Endothelial cell of umbilical vein (primary cell): ENCODE data around the gene VEGFA. TPM values are rescaled to one million over a fixed set of nuclear protein-coding genes. Genes with fewer than 3 reads are reported as not detected.

Experiments
- BruUV-seq: library from RNA; stranded (reverse); fragments of 400-500 nt; replicated peaks from 2 replicates; lab custom pipeline; 2021; lab: Mats Ljungman, UMichigan
- CTCF ChIA-PET: fragments of 300-600, 350-600 bp; sonication (Branson Sonifier 250); formaldehyde crosslinking; loops from one replicate; lab custom pipeline; 2021; ENCODE audit warnings: antibody characterized with exemption, inconsistent platforms; lab: Charles Lee
- POLR2A ChIA-PET: fragments of 300-600, 350-600 bp; sonication (Branson Sonifier 250); formaldehyde crosslinking; loops from one replicate; lab custom pipeline; 2021; ENCODE audit warnings: antibody characterized with exemption, inconsistent platforms; lab: Charles Lee
- DNase-seq: peaks from one replicate; pipeline ENCODE4 v3.0.0-alpha.2; 2011; ENCODE audit warnings: low read depth, low spot score
- FAIRE-seq: peaks from 2 replicates; lab custom pipeline; 2011; peaks lifted over from hg19 to GRCh38; lab: Jason Lieb, UNC
- H2AFZ ChIP-seq: 2 replicates; pipeline ENCODE4 v1.6.0; 2012; ENCODE audit warnings: low read depth, low read length, control low read depth, inconsistent platforms
- H3K27ac ChIP-seq: 2 replicates; pipeline ENCODE4 v1.5.1; 2011; ENCODE audit warnings: low read depth, mild to moderate bottlenecking, control low read depth, low read length, moderate library complexity; ENCODE audit not compliant: insufficient read depth
- H3K27me3 ChIP-seq, 2 experiments: 2 replicates each; pipeline versions ENCODE4 v1.6.0 to v1.6.1; 2011; ENCODE audit warnings: low read length in 2 of 2, mixed read lengths in 1 of 2; ENCODE audit not compliant: control insufficient read depth in 2 of 2, insufficient read depth in 2 of 2
- H3K36me3 ChIP-seq, 2 experiments: 2 replicates in 1 of 2; 3 replicates in 1 of 2; pipeline ENCODE4 v1.5.1; 2011; ENCODE audit warnings: low read length in 2 of 2, mild to moderate bottlenecking in 1 of 2, moderate library complexity in 1 of 2; ENCODE audit not compliant: control insufficient read depth in 2 of 2, insufficient read depth in 2 of 2; ENCODE audit errors: extremely low read depth in 1 of 2
- H3K4me1 ChIP-seq: 3 replicates; pipeline ENCODE4 v1.5.1; 2011; ENCODE audit warnings: mild to moderate bottlenecking, low read length; ENCODE audit not compliant: control insufficient read depth, insufficient read depth; ENCODE audit errors: extremely low read depth
- H3K4me2 ChIP-seq: 2 replicates; pipeline ENCODE4 v1.6.1; 2011; ENCODE audit warnings: low read length, control low read depth, mixed read lengths; ENCODE audit not compliant: insufficient read depth
- H3K4me3 ChIP-seq, 3 experiments: fragments of 200-600 bp in 1 of 3; sonication (generic), shearing (Covaris generic) in 1 of 3; replicated peaks in 1 of 3; 2 replicates each; pipeline ENCODE4 v1.5.1; 2011 to 2016; ENCODE audit warnings: control low read depth in 3 of 3, low read length in 3 of 3, mild to moderate bottlenecking in 2 of 3, inconsistent platforms in 1 of 3, low read depth in 1 of 3, moderate library complexity in 1 of 3; ENCODE audit not compliant: insufficient read depth in 1 of 3
- H3K79me2 ChIP-seq: 2 replicates; pipeline ENCODE4 v1.6.0; 2012; ENCODE audit warnings: low read length, inconsistent platforms; ENCODE audit not compliant: control insufficient read depth, insufficient read depth
- H3K9ac ChIP-seq: replicated peaks from 2 replicates; pipeline ENCODE3; 2011; ENCODE audit warnings: low read length, control low read depth; ENCODE audit not compliant: insufficient read depth; ENCODE audit errors: extremely low read depth
- H3K9me1 ChIP-seq: replicated peaks from 3 replicates; pipeline ENCODE4 v1.6.0; 2011; ENCODE audit warnings: mild to moderate bottlenecking, low read length; ENCODE audit not compliant: control insufficient read depth, insufficient read depth; ENCODE audit errors: extremely low read depth
- H3K9me3 ChIP-seq: replicated peaks from 2 replicates; pipeline ENCODE4 v1.5.1; 2012; ENCODE audit warnings: low read length, inconsistent platforms; ENCODE audit not compliant: control insufficient read depth, insufficient read depth
- H4K20me1 ChIP-seq: replicated peaks from 2 replicates; pipeline ENCODE3; 2011; ENCODE audit warnings: mild to moderate bottlenecking, low read length; ENCODE audit not compliant: control insufficient read depth, insufficient read depth; ENCODE audit errors: extremely low read depth
- EZH2 ChIP-seq: IDR thresholded peaks from 2 replicates; pipeline ENCODE4 v1.6.1; 2012; ENCODE audit warnings: borderline replicate concordance, low read depth, mild to moderate bottlenecking, moderate library complexity, low read length, inconsistent platforms; ENCODE audit not compliant: severe bottlenecking
- FOS ChIP-seq: IDR thresholded peaks from 2 replicates; pipeline ENCODE4 v1.6.1; 2011; ENCODE audit warnings: mild to moderate bottlenecking, low read length, moderate library complexity, borderline replicate concordance; ENCODE audit not compliant: insufficient read depth
- GATA2 ChIP-seq: IDR thresholded peaks from 2 replicates; pipeline ENCODE4 v1.7.0; 2011; ENCODE audit warnings: low read depth, mild to moderate bottlenecking, moderate library complexity, mixed read lengths, low read length; ENCODE audit not compliant: insufficient read length, insufficient read depth
- JUN ChIP-seq: IDR thresholded peaks from 2 replicates; pipeline ENCODE4 v1.6.1; 2011; ENCODE audit warnings: borderline replicate concordance, low read depth; ENCODE audit not compliant: insufficient read length, insufficient read depth
- MAX ChIP-seq: IDR thresholded peaks from 2 replicates; pipeline ENCODE4 v1.6.1; 2011; ENCODE audit not compliant: insufficient read depth, insufficient read length
- MYC ChIP-seq: IDR thresholded peaks from one replicate; pipeline ENCODE4 v1.6.1; 2011; ENCODE audit warnings: mild to moderate bottlenecking, low read depth, low read length
- POLR2A ChIP-seq: IDR thresholded peaks from 2 replicates; pipeline ENCODE4 v1.6.1; 2012; ENCODE audit warnings: low read depth, mild to moderate bottlenecking, control low read depth, low read length
- POLR2AphosphoS5 ChIP-seq: IDR thresholded peaks from 2 replicates; pipeline ENCODE4 v1.6.1; 2012; ENCODE audit warnings: low read depth, mild to moderate bottlenecking, control low read depth, low read length, moderate library complexity; ENCODE audit not compliant: insufficient read depth
- dilution Hi-C: fragments of 300-500 bp; cut with MboI; formaldehyde crosslinking; loops from one replicate; pipeline ENCODE4 v1.15.0; 2019; ENCODE audit warnings: low sequenced_read_pairs; ENCODE audit not compliant: extremely low pct_ligation_motif_present
- intact Hi-C: fragments of 100-400 bp; cut with micrococcal nuclease; formaldehyde crosslinking; loops from one replicate; pipeline ENCODE4 v1.10.0; 2022
- polyA plus RNA-seq, 4 experiments: library from polyadenylated mRNA; depleted of rRNA in 3 of 4; stranded (reverse) in 3 of 4; unstranded in 1 of 4; fragments of >200 nt; gene quantifications; 2 replicates each; pipeline versions ENCODE4 v1.2.1 to v1.2.3, GENCODE V29; 2011 to 2012; ENCODE audit warnings: missing spikeins in 1 of 4
- total RNA-seq: library from RNA; stranded (reverse); gene quantifications from 2 replicates; pipeline ENCODE4 v1.2.3, GENCODE V29; 2021
- TF ChIP-seq, protein P1 (sequence below), 2 donors: IDR thresholded peaks; 1 replicate in 1 of 2; 2 replicates in 1 of 2; pipeline ENCODE4 v1.5.1; 2011; ENCODE audit warnings: low read length in 2 of 2, mild to moderate bottlenecking in 2 of 2, moderate library complexity in 2 of 2, control low read depth in 1 of 2, inconsistent platforms in 1 of 2, low read depth in 1 of 2; ENCODE audit not compliant: insufficient read depth in 1 of 2; ENCODE audit errors: extremely low read depth in 1 of 2

VEGFA gene
- total and polyA plus RNA-seq, 2 donors (not counting 3 experiments of a cell fraction or from before 2014, with no cell fraction given): 18.1 to 19.9 TPM

DNA sequence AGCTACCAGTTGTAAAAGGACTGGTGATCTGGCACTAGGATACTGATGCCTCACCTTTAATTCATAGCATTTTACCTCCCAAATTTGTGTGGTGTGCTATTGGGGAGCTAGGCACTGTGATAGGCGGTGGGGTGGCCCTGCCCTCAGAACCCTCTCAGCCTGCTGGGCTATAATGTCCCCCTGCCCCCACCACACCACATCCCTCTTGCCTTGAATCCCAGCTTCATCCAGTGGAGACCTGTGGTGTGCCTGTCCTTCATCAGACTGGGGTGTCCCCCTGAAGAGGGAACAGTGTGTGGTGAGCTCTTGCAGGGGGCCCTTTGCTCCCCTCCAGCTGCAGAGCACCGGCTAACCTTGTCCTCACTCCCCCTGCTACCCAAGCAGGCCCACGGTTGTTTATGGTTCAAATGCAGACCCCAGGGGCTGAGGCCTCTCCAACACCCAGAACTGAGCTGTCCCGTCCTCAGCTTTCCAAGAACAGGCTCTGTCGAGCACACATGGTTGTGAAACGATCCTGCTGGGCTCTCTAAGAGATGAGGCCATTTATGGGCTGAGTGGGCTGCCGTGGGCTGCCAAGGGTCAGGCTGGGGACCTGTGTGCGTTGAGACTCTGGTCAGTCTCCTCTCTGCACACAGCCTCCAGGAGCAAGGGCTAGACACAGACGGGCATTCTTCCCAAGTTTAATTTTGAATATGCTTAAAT, 26.9 kb upstream of the VEGFA start:
- ChIA-PET POLR2A (no interaction called here), CTCF (interaction anchor here (1.0 to 3.5 kb wide), 4 partner anchors 11 to 336 kb away, joined by 3 to 12 read pairs (median 4); no protein-coding TSS in a partner anchor)
- H3K27me3 ChIP-seq: no peaks in the 10 kb centered on the region
- dilution Hi-C loops: no loop called here
- H3K9me1 ChIP-seq: no peaks in the 10 kb centered on the region
- H3K4me2 ChIP-seq: no peak overlapping the region
- no peak for DNase-seq
- BruUV-seq: no TSS peak
- no peaks in the 10 kb centered on the region for H3K79me2 ChIP-seq
- TF ChIP-seq POLR2AphosphoS5 (no peak), JUN (no peak), MYC (no peak), EZH2 (no peak), POLR2A (no peak), FOS (no peak), GATA2 (no peak), MAX (no peak)
- TF ChIP-seq, protein P1, sequence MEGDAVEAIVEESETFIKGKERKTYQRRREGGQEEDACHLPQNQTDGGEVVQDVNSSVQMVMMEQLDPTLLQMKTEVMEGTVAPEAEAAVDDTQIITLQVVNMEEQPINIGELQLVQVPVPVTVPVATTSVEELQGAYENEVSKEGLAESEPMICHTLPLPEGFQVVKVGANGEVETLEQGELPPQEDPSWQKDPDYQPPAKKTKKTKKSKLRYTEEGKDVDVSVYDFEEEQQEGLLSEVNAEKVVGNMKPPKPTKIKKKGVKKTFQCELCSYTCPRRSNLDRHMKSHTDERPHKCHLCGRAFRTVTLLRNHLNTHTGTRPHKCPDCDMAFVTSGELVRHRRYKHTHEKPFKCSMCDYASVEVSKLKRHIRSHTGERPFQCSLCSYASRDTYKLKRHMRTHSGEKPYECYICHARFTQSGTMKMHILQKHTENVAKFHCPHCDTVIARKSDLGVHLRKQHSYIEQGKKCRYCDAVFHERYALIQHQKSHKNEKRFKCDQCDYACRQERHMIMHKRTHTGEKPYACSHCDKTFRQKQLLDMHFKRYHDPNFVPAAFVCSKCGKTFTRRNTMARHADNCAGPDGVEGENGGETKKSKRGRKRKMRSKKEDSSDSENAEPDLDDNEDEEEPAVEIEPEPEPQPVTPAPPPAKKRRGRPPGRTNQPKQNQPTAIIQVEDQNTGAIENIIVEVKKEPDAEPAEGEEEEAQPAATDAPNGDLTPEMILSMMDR (IDR thresholded peaks at IDR 0.05; ENCODE audit: extremely low read depth in 1 of 2, insufficient read depth in 1 of 2, low read depth in 1 of 2, low read length in 2 of 2): no peak
- no peak overlapping the region for H3K9ac ChIP-seq
- H3K4me3 ChIP-seq: no peak overlapping the region
- H3K36me3 ChIP-seq: no peaks in the 10 kb centered on the region
- intact Hi-C loops: no loop called here
- no peaks in the 10 kb centered on the region for H4K20me1 ChIP-seq
- H3K9me3 ChIP-seq: no peaks in the 10 kb centered on the region
- FAIRE-seq: no peak
- H3K4me1 ChIP-seq: no peaks in the 10 kb centered on the region
- no peak overlapping the region for H3K27ac ChIP-seq
- no peak overlapping the region for H2AFZ ChIP-seq
